CD8-positive, alpha-beta memory T cell (primary cell): ENCODE data around the gene KLK1. TPM values are rescaled to one million over a fixed set of nuclear protein-coding genes. Genes with fewer than 3 reads are reported as not detected.

ENCODE experiments used
- CTCF ChIA-PET: fragments of 350-600 bp; sonication (Branson Sonifier 250); formaldehyde crosslinking; loops from one replicate; lab custom pipeline; 2021; ENCODE audit warnings: antibody characterized with exemption; lab: Charles Lee
- POLR2A ChIA-PET: fragments of 350-600 bp; sonication (Branson Sonifier 250); formaldehyde crosslinking; loops from one replicate; lab custom pipeline; 2021; ENCODE audit warnings: antibody characterized with exemption; lab: Charles Lee
- DNase-seq, 5 donors: peaks; one replicate each; pipeline versions ENCODE4 v3.0.0 to v3.0.0-alpha.2; 2020 to 2022; ENCODE audit warnings: mixed read lengths in 1 of 5
- H3K27ac ChIP-seq: one replicate; pipeline ENCODE4 v1.7.0; 2013; ENCODE audit warnings: low read depth, mild to moderate bottlenecking, low read length, moderate library complexity
- H3K27me3 ChIP-seq: 2 replicates; pipeline ENCODE4 v1.7.0; 2013; ENCODE audit warnings: low read length, mild to moderate bottlenecking; ENCODE audit not compliant: insufficient read depth, poor library complexity, severe bottlenecking
- H3K36me3 ChIP-seq: 2 replicates; pipeline ENCODE4 v1.7.0; 2013; ENCODE audit warnings: mild to moderate bottlenecking, low read length, moderate library complexity; ENCODE audit not compliant: insufficient read depth
- H3K4me1 ChIP-seq: 2 replicates; pipeline ENCODE4 v1.7.0; 2013; ENCODE audit warnings: mild to moderate bottlenecking, low read length, moderate library complexity; ENCODE audit not compliant: insufficient read depth
- H3K4me3 ChIP-seq: 2 replicates; pipeline ENCODE4 v1.7.0; 2013; ENCODE audit warnings: mild to moderate bottlenecking, low read length
- H3K9me3 ChIP-seq: 2 replicates; pipeline ENCODE4 v1.7.0; 2013; ENCODE audit warnings: mild to moderate bottlenecking, low read length
- H3K27ac Mint-ChIP-seq, 8 donors: one replicate each; pipeline ENCODE4 v1.8.0; 2020 to 2021; ENCODE audit warnings: mixed read lengths in 8 of 8, mild to moderate bottlenecking in 6 of 8, inconsistent platforms in 3 of 8, moderate library complexity in 3 of 8
- H3K27me3 Mint-ChIP-seq, 2 donors: one replicate each; pipeline ENCODE4 v1.8.0; 2020 to 2021; ENCODE audit warnings: mixed read lengths in 2 of 2, mild to moderate bottlenecking in 1 of 2, moderate library complexity in 1 of 2
- H3K36me3 Mint-ChIP-seq, 3 donors: one replicate each; pipeline ENCODE4 v1.8.0; 2020 to 2021; ENCODE audit warnings: mixed read lengths in 3 of 3, inconsistent platforms in 1 of 3, mild to moderate bottlenecking in 1 of 3
- H3K4me1 Mint-ChIP-seq, 3 donors: one replicate each; pipeline ENCODE4 v1.8.0; 2020 to 2021; ENCODE audit warnings: mixed read lengths in 3 of 3, inconsistent platforms in 1 of 3, mild to moderate bottlenecking in 1 of 3
- H3K4me3 Mint-ChIP-seq, 7 donors: one replicate each; pipeline ENCODE4 v1.8.0; 2020 to 2021; ENCODE audit warnings: mixed read lengths in 7 of 7, mild to moderate bottlenecking in 6 of 7, moderate library complexity in 4 of 7, inconsistent platforms in 2 of 7
- H3K9me3 Mint-ChIP-seq, 5 donors: one replicate each; pipeline ENCODE4 v1.8.0; 2020 to 2022; ENCODE audit warnings: mixed read lengths in 5 of 5, mild to moderate bottlenecking in 3 of 5, moderate library complexity in 2 of 5, inconsistent platforms in 1 of 5
- polyA plus RNA-seq: library from polyadenylated mRNA; unstranded; fragments of 300-500 nt; fragmentation: Illumina TruSeq; gene quantifications from one replicate; pipeline ENCODE4 v1.2.3, GENCODE V29; 2021
- total RNA-seq, 2 experiments: library from RNA; stranded (reverse); gene quantifications; one replicate each; pipeline ENCODE4 v1.2.3, GENCODE V29; 2021

Gene KLK1
- total and polyA plus RNA-seq, 3 experiments from 2014 or later: 0.27 to 0.39 TPM; not detected in 1

DNA sequence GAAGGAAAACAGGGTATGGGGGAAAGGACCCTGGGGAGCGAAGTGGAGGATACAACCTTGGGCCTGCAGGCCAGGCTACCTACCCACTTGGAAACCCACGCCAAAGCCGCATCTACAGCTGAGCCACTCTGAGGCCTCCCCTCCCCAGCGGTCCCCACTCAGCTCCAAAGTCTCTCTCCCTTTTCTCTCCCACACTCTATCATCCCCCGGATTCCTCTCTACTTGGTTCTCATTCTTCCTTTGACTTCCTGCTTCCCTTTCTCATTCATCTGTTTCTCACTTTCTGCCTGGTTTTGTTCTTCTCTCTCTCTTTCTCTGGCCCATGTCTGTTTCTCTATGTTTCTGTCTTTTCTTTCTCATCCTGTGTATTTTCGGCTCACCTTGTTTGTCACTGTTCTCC lies 33.8 kb upstream of the KLK1 start:
- Histone ChIP-seq H3K4me1 (no peaks in the 10 kb centered on the region), H3K36me3 (no peaks in the 10 kb centered on the region), H3K27ac (no peak overlapping the region), H3K4me3 (no peak overlapping the region), H3K9me3 (no peaks in the 10 kb centered on the region), H3K27me3 (peaks cover 3% of the 10 kb centered on the region)
- Mint-ChIP-seq H3K4me3 (no peak overlapping the region), H3K27ac (no peak overlapping the region), H3K27me3 (peaks cover 28 to 71% of the 10 kb centered on the region in 2 donors), H3K9me3 (peaks cover 0 to 9% (median 0%) of the 10 kb centered on the region in 5 donors), H3K4me1 (no peaks in the 10 kb centered on the region), H3K36me3 (no peaks in the 10 kb centered on the region)
- ChIA-PET CTCF (no interaction called here), POLR2A (no interaction called here)
- no peak for DNase-seq

- Mint-ChIP-seq H3K4me1 (no peaks in the 10 kb centered on the region), H3K36me3 (peaks cover 0 to 2% (median 0%) of the 10 kb centered on the region in 3 donors), H3K9me3 (peaks cover 0 to 1% (median 0%) of the 10 kb centered on the region in 5 donors), H3K4me3 (no peak within 1 kb of the TSS), H3K27ac (no peak within 1 kb of the TSS), H3K27me3 (peaks cover 26 to 73% of the 10 kb centered on the region in 2 donors)
- Histone ChIP-seq H3K4me1 (no peaks in the 10 kb centered on the region), H3K4me3 (no peak within 1 kb of the TSS), H3K27me3 (no peaks in the 10 kb centered on the region), H3K9me3 (no peaks in the 10 kb centered on the region), H3K27ac (no peak within 1 kb of the TSS), H3K36me3 (no peaks in the 10 kb centered on the region)
- DNase-seq: no peak
- CTCF ChIA-PET: no interaction called here
- POLR2A ChIA-PET: no interaction called here
Measured at GRCh38 chr19:50854636-50855410, 31.2 kb upstream of the KLK1 start, which contains the start of gene KLK3. Gene KLK3, plus strand, starts transcription at chr19:50854915. Its CDS starts 41 bp downstream, at chr19:50854956.

GRCh38 chr19:50851620-50852019 lies 28.0 kb upstream of the KLK1 start:
- Mint-ChIP-seq H3K27me3 (peaks cover 21 to 61% of the 10 kb centered on the region in 2 donors), H3K36me3 (peaks cover 0 to 2% (median 0%) of the 10 kb centered on the region in 3 donors), H3K27ac (no peak overlapping the region), H3K4me1 (no peaks in the 10 kb centered on the region), H3K9me3 (no peaks in the 10 kb centered on the region), H3K4me3 (no peak overlapping the region)
- Histone ChIP-seq H3K4me3 (no peak overlapping the region), H3K9me3 (no peaks in the 10 kb centered on the region), H3K36me3 (no peaks in the 10 kb centered on the region), H3K27ac (no peak overlapping the region), H3K4me1 (no peaks in the 10 kb centered on the region), H3K27me3 (no peaks in the 10 kb centered on the region)
- ChIA-PET CTCF (no interaction called here), POLR2A (no interaction called here)
- no peak for DNase-seq

GRCh38 chr19:50850738-50851137 lies 27.2 kb upstream of the KLK1 start:
- POLR2A ChIA-PET: no interaction called here
- Mint-ChIP-seq H3K27ac (no peak overlapping the region), H3K36me3 (peaks cover 0 to 2% (median 0%) of the 10 kb centered on the region in 3 donors), H3K4me1 (no peaks in the 10 kb centered on the region), H3K4me3 (no peak overlapping the region), H3K9me3 (peaks cover 0 to under 1% (median 0%) of the 10 kb centered on the region in 5 donors), H3K27me3 (peaks cover 17 to 52% of the 10 kb centered on the region in 2 donors)
- H3K4me3 ChIP-seq: no peak overlapping the region
- H3K9me3 ChIP-seq: no peaks in the 10 kb centered on the region
- no peak for DNase-seq
- H3K4me1 ChIP-seq: no peaks in the 10 kb centered on the region
- no peaks in the 10 kb centered on the region for H3K27me3 ChIP-seq
- H3K27ac ChIP-seq: no peak overlapping the region
- no peaks in the 10 kb centered on the region for H3K36me3 ChIP-seq
- CTCF ChIA-PET: no interaction called here

- POLR2A ChIA-PET: no interaction called here
- no peaks in the 10 kb centered on the region for H3K4me1 Mint-ChIP-seq
Measured at GRCh38 chr19:50844296-50844935, 20.8 kb upstream of the KLK1 start.

GRCh38 chr19:50843701-50844221 lies 20.2 kb upstream of the KLK1 start:
- peaks cover 13 to 28% (median 13%) of the 10 kb centered on the region in 5 donors for H3K9me3 Mint-ChIP-seq
- no peaks in the 10 kb centered on the region for H3K4me1 ChIP-seq
- no peaks in the 10 kb centered on the region for H3K36me3 ChIP-seq
- peaks cover 4 to 18% of the 10 kb centered on the region in 2 donors for H3K27me3 Mint-ChIP-seq
- no peaks in the 10 kb centered on the region for H3K9me3 ChIP-seq
- H3K4me3 ChIP-seq: no peak overlapping the region
- H3K27ac Mint-ChIP-seq: no peak overlapping the region
- H3K4me3 Mint-ChIP-seq: no peak overlapping the region
- ChIA-PET CTCF (no interaction called here), POLR2A (no interaction called here)
- H3K27ac ChIP-seq: no peak overlapping the region
- no peaks in the 10 kb centered on the region for H3K27me3 ChIP-seq
- no peaks in the 10 kb centered on the region for H3K4me1 Mint-ChIP-seq
- no peak for DNase-seq
- H3K36me3 Mint-ChIP-seq: no peaks in the 10 kb centered on the region

More at GRCh38 chr19:50844296-50844935, 20.8 kb upstream of the KLK1 start:
- Mint-ChIP-seq H3K27me3 (peaks cover 4 to 23% of the 10 kb centered on the region in 2 donors), H3K36me3 (no peaks in the 10 kb centered on the region), H3K4me3 (no peak overlapping the region), H3K9me3 (peaks cover 13 to 28% (median 13%) of the 10 kb centered on the region in 5 donors), H3K27ac (no peak overlapping the region)
- Histone ChIP-seq H3K27ac (no peak overlapping the region), H3K9me3 (no peaks in the 10 kb centered on the region), H3K27me3 (no peaks in the 10 kb centered on the region), H3K4me1 (no peaks in the 10 kb centered on the region), H3K4me3 (no peak overlapping the region), H3K36me3 (no peaks in the 10 kb centered on the region)
- CTCF ChIA-PET: no interaction called here
- DNase-seq: no peak

DNA sequence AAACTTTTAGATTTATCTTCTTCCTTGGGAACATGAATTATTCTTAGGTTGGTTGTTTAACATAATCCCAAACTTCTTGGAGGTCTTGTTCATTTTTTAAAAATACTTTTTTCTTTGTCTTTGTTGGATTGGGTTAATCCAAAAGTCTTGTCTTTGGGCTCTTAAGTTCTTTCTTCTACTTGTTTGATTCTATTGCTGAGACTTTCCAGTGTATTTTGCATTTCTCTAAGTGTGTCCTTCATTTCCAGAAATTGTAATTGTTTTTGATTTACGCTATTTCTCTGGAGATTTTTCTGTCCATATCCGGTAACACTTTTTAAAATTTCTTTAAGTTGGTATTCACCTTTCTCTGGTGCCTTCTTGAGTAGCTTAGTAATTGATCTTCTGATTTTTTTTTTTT lies 19.6 kb upstream of the KLK1 start:
- no peak overlapping the region for H3K27ac Mint-ChIP-seq
- Histone ChIP-seq H3K4me1 (no peaks in the 10 kb centered on the region), H3K4me3 (no peak overlapping the region), H3K36me3 (no peaks in the 10 kb centered on the region), H3K27ac (no peak overlapping the region), H3K27me3 (no peaks in the 10 kb centered on the region), H3K9me3 (no peaks in the 10 kb centered on the region)
- DNase-seq: no peak
- ChIA-PET CTCF (no interaction called here), POLR2A (no interaction called here)
- no peak overlapping the region for H3K4me3 Mint-ChIP-seq
- H3K27me3 Mint-ChIP-seq: peaks cover 4 to 15% of the 10 kb centered on the region in 2 donors
- peaks cover 13 to 28% (median 13%) of the 10 kb centered on the region in 5 donors for H3K9me3 Mint-ChIP-seq
- no peaks in the 10 kb centered on the region for H3K36me3 Mint-ChIP-seq
- no peaks in the 10 kb centered on the region for H3K4me1 Mint-ChIP-seq

DNA sequence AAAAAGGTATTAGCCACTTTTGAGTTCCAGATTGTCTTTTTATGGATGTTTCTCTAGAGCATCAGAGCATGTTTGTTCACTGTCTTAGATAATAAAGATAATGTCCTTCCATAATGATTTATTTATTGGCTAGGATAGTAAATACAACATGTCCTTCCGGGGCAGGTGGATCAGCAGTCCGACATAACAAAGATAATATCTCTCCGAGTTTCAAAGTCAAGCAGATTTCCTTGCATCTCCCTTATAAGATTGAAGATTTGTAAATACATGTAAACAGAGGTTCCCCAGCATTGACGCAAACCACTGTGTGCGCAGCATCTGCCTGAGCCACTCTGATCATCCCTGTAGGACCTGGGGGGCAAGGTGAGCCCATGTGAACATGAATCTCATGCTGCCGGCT lies 18.5 kb upstream of the KLK1 start:
- H3K9me3 ChIP-seq: no peaks in the 10 kb centered on the region
- Mint-ChIP-seq H3K4me3 (no peak overlapping the region), H3K36me3 (no peaks in the 10 kb centered on the region), H3K27ac (no peak overlapping the region), H3K27me3 (peaks cover 5 to 22% of the 10 kb centered on the region in 2 donors), H3K9me3 (peaks cover 13 to 28% (median 13%) of the 10 kb centered on the region in 5 donors), H3K4me1 (peaks cover 0 to 2% (median 0%) of the 10 kb centered on the region in 3 donors)
- CTCF ChIA-PET: no interaction called here
- DNase-seq: no peak
- H3K4me1 ChIP-seq: no peaks in the 10 kb centered on the region
- no peak overlapping the region for H3K4me3 ChIP-seq
- no peaks in the 10 kb centered on the region for H3K36me3 ChIP-seq
- POLR2A ChIA-PET: no interaction called here
- H3K27me3 ChIP-seq: peaks cover under 1% of the 10 kb centered on the region
- no peak overlapping the region for H3K27ac ChIP-seq
